Activated CD8-positive, alpha-beta T cell treated with anti-CD3 and anti-CD28 coated beads for 36 hours (primary cell): ENCODE data around the gene DCAKD. TPM values are rescaled to one million over a fixed set of nuclear protein-coding genes. Genes with fewer than 3 reads are reported as not detected.

Experiments
- ATAC-seq: fragments of 200-7000 bp; cut with Tn5 transposase; one replicate; pipeline ENCODE4 v1.10.0; 2021; ENCODE audit warnings: mild to moderate bottlenecking, moderate library complexity
- CTCF ChIA-PET: fragments of 350-600 bp; sonication (Branson Sonifier 250); formaldehyde crosslinking; loops from one replicate; lab custom pipeline; 2021; ENCODE audit warnings: antibody characterized with exemption; lab: Charles Lee
- POLR2A ChIA-PET: fragments of 350-600 bp; sonication (Branson Sonifier 250); formaldehyde crosslinking; loops from one replicate; lab custom pipeline; 2021; ENCODE audit warnings: antibody characterized with exemption; lab: Charles Lee
- DNase-seq: peaks from one replicate; pipeline ENCODE4 v3.0.0-alpha.2; 2020
- H3K27ac Mint-ChIP-seq: one replicate; pipeline ENCODE4 v1.8.0; 2021; ENCODE audit warnings: mild to moderate bottlenecking, mixed read lengths
- H3K27me3 Mint-ChIP-seq: one replicate; pipeline ENCODE4 v1.8.0; 2021; ENCODE audit warnings: mixed read lengths
- H3K36me3 Mint-ChIP-seq: one replicate; pipeline ENCODE4 v1.8.0; 2021; ENCODE audit warnings: low read depth, mixed read lengths
- H3K4me1 Mint-ChIP-seq: one replicate; pipeline ENCODE4 v1.8.0; 2021; ENCODE audit warnings: low read depth, mixed read lengths
- H3K4me3 Mint-ChIP-seq: one replicate; pipeline ENCODE4 v1.8.0; 2021; ENCODE audit warnings: mild to moderate bottlenecking, moderate library complexity, mixed read lengths
- H3K9me3 Mint-ChIP-seq: one replicate; pipeline ENCODE4 v1.8.0; 2021; ENCODE audit warnings: mixed read lengths
- CTCF ChIP-seq: fragments of 200-600 bp; IDR thresholded peaks from one replicate; pipeline ENCODE4 v1.8.0; 2022; ENCODE audit warnings: antibody characterized with exemption, mild to moderate bottlenecking
- intact Hi-C: fragments of 100-400 bp; cut with micrococcal nuclease; formaldehyde crosslinking; loops from one replicate; pipeline ENCODE4 v1.10.0; 2022
- total RNA-seq, 2 experiments: library from RNA; stranded (reverse); gene quantifications; one replicate each; pipeline ENCODE4 v1.2.3, GENCODE V29; 2021

DCAKD gene
- total RNA-seq, 2 experiments from 2014 or later: 34.3 to 35.8 TPM

- Mint-ChIP-seq H3K27me3 (peaks cover 11% of the 10 kb centered on the region), H3K4me3 (no peak overlapping the region), H3K4me1 (peaks cover 9% of the 10 kb centered on the region), H3K27ac (no peak overlapping the region), H3K9me3 (no peaks in the 10 kb centered on the region), H3K36me3 (no peaks in the 10 kb centered on the region)
- POLR2A ChIA-PET: no interaction called here
- ATAC-seq (no peak), DNase-seq (no peak)
- intact Hi-C loops: no loop called here
- CTCF ChIA-PET: interaction anchor here (1.2 to 1.8 kb wide), 3 partner anchors 14 to 45 kb away, joined by 3 to 6 read pairs (median 3); no protein-coding TSS in a partner anchor
- TF ChIP-seq CTCF: no peak
Observed at GRCh38 chr17:44977065-44977464, 74.4 kb downstream of the DCAKD start.

- Mint-ChIP-seq H3K27me3 (peaks cover 11% of the 10 kb centered on the region), H3K36me3 (no peaks in the 10 kb centered on the region), H3K9me3 (no peaks in the 10 kb centered on the region), H3K4me1 (peaks cover 14% of the 10 kb centered on the region), H3K4me3 (no peak overlapping the region), H3K27ac (no peak overlapping the region)
- CTCF ChIA-PET: interaction anchor here (1.2 to 1.8 kb wide), 2 partner anchors 15 to 46 kb away, joined by 3 to 6 read pairs; no protein-coding TSS in a partner anchor
- intact Hi-C loops: no loop called here
- TF ChIP-seq CTCF: no peak
- DNase-seq (no peak), ATAC-seq (no peak)
- POLR2A ChIA-PET: interaction anchor here (1.1 kb wide), 1 partner anchor 33 kb away, joined by 3 read pairs; no protein-coding TSS in a partner anchor
Observed at GRCh38 chr17:44976206-44976605, 75.2 kb downstream of the DCAKD start.

Other genes starting within 250 kb of the DCAKD start
- 1 to 10 TPM; 5.6 TPM for gene GJC1, start 221.3 kb downstream of the DCAKD start, total RNA-seq
- not detected for gene HIGD1B, start 203.7 kb downstream of the DCAKD start, total RNA-seq
- 100 to 1,000 TPM; 207 to 208 TPM for gene EFTUD2, start 152.2 kb downstream of the DCAKD start, total RNA-seq
- not detected for gene GFAP, start 136.1 kb downstream of the DCAKD start, total RNA-seq
- 10 to 100 TPM; 38.1 to 40.3 TPM for gene KIF18B, start 103.9 kb downstream of the DCAKD start, total RNA-seq
- gene C1QL1, start 83.3 kb downstream of the DCAKD start, total RNA-seq: not detected
- gene NMT1, start 9.7 kb upstream of the DCAKD start, total RNA-seq: 100 to 1,000 TPM; 156 to 169 TPM
- gene PLCD3, start 80.9 kb upstream of the DCAKD start, total RNA-seq: 1 to 10 TPM; 3.9 to 6.6 TPM
- 10 to 100 TPM; 12.4 to 12.6 TPM for gene ACBD4, start 84.1 kb upstream of the DCAKD start, total RNA-seq
- gene HEXIM1, start 96.8 kb upstream of the DCAKD start, total RNA-seq: 10 to 100 TPM; 22.6 to 23.5 TPM
- 1 to 10 TPM; 4.1 to 4.2 TPM for gene HEXIM2, start 110.2 kb upstream of the DCAKD start, total RNA-seq
- 100 to 1,000 TPM; 285 to 298 TPM for gene FMNL1, start 170.3 kb upstream of the DCAKD start, total RNA-seq
- gene SPATA32, start 210.5 kb upstream of the DCAKD start, total RNA-seq: under 1 TPM; 0.27 to 0.63 TPM